ENCODE results near the gene IRAK1. TPM values are rescaled to one million over a fixed set of nuclear protein-coding genes. Genes with fewer than 3 reads are reported as not detected.

The IRAK1 gene
- total RNA-seq, 2 donors from 2014 or later, result 66.7 to 148 TPM

DNA sequence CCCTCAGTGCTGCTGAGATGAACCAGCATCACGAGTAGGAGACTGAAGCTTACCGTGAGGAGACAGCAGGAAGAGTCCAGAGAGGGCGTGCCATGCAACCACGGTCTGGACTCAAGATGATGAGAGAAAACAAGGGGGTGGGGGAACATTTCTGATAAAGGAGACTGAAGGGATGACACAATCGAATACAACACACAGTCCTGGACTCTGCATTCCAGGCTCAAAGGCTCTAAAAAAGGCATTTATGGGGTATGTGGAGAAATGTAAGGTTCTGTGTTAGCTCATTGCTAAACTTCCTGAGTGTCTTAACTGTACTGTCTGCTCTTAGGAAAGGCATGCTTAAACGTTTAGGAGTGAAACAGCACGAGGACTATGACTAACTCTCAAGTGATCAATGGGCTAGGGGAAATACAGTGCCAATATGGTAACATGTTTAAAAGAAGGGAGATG, 20.6 kb upstream of the IRAK1 start:
- H3K27me3 ChIP-seq, result no peaks in the 10 kb centered on the region
- H3K9me3 ChIP-seq, result no peaks in the 10 kb centered on the region
- no peak overlapping the region for H3K4me3 ChIP-seq
- H3K9ac ChIP-seq (ENCODE audit: low read depth in 2 of 2, low read length in 2 of 2), result no peak overlapping the region
- H3K27ac ChIP-seq, result no peak overlapping the region
- intact Hi-C loops (cut with DNase I), result no loop called here
- no peak for DNase-seq
- TF ChIP-seq, protein P1, sequence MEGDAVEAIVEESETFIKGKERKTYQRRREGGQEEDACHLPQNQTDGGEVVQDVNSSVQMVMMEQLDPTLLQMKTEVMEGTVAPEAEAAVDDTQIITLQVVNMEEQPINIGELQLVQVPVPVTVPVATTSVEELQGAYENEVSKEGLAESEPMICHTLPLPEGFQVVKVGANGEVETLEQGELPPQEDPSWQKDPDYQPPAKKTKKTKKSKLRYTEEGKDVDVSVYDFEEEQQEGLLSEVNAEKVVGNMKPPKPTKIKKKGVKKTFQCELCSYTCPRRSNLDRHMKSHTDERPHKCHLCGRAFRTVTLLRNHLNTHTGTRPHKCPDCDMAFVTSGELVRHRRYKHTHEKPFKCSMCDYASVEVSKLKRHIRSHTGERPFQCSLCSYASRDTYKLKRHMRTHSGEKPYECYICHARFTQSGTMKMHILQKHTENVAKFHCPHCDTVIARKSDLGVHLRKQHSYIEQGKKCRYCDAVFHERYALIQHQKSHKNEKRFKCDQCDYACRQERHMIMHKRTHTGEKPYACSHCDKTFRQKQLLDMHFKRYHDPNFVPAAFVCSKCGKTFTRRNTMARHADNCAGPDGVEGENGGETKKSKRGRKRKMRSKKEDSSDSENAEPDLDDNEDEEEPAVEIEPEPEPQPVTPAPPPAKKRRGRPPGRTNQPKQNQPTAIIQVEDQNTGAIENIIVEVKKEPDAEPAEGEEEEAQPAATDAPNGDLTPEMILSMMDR (IDR thresholded peaks at IDR 0.05), result no peak
- no peaks in the 10 kb centered on the region for H3K36me3 ChIP-seq
- H3K4me1 ChIP-seq, result no peaks in the 10 kb centered on the region

DNA sequence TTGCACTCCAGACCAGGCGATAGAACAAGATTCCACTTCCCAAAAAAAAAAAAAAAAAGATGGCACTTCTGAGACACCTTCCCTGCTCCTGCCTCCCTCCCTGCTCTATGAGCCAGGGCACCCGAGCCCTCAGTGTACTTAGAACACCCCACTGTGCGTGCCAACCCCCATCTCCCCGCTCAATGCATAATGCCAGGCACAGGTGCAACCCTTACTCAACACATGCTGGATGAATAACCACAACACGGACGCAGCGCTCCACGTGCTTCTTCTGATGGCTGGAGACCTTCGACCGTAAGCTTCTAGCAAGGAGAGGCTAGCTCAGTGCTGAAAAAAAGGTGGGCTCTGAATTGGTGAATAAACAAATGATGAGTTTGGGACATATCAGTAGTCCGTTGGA, 19.9 kb upstream of the IRAK1 start:
- Histone ChIP-seq H3K9me3 (no peaks in the 10 kb centered on the region), H3K27ac (no peak overlapping the region)

DNA sequence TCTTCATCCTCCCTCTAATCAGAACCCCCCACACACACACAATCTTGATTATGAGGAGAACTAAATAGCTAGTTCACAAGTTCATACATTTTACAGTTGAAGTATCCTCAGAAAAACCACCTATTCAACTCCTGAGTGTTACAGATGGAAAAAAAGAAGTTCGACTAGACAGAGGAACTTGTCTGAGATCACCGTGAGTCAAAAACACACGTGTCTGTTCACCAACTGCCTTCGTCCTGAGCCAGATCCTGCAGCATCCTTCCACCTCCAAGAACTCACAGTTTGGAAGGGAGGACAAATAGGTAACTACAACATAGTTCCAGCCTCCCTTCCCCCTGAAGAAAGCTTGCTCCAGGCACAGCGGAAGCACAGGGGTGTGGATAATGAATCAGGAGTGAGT, 19.0 kb upstream of the IRAK1 start:
- Histone ChIP-seq H3K27ac (no peak overlapping the region), H3K9ac (ENCODE audit: low read depth in 2 of 2, low read length in 2 of 2) (no peak overlapping the region), H3K27me3 (no peaks in the 10 kb centered on the region), H3K4me3 (no peak overlapping the region), H3K36me3 (no peaks in the 10 kb centered on the region), H3K4me1 (no peaks in the 10 kb centered on the region), H3K9me3 (no peaks in the 10 kb centered on the region)
- DNase-seq, result no peak
- intact Hi-C loops (cut with DNase I), result no loop called here
- TF ChIP-seq, protein P1 (IDR thresholded peaks at IDR 0.05), result no peak

More for the DNA sequence above, 19.9 kb upstream of the IRAK1 start:
- TF ChIP-seq, protein P1 (IDR thresholded peaks at IDR 0.05), result no peak
- Histone ChIP-seq H3K9ac (ENCODE audit: low read depth in 2 of 2, low read length in 2 of 2) (no peak overlapping the region), H3K4me1 (no peaks in the 10 kb centered on the region), H3K36me3 (no peaks in the 10 kb centered on the region), H3K4me3 (no peak overlapping the region), H3K27me3 (no peaks in the 10 kb centered on the region)
- intact Hi-C loops (cut with DNase I), result no loop called here
- no peak for DNase-seq

DNA sequence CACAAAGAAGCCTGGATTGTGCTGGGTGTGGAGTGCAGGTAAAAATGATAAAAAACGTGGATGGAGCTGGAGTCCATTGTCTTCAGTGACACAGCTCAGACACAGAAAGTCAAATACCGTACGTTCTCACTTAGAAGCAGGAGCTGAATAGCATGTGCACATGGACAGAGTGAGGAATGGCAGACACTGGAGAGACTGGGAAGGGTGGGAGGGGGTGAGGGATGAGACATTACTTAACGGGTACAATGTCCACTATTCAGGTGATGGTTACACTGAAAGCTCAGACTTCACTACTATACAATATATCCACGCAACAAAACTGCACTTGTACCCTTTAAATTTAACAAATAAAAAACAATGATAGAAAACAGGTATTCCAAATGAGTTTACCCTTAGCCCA, 18.1 kb upstream of the IRAK1 start:
- no peak overlapping the region for H3K4me3 ChIP-seq
- H3K4me1 ChIP-seq, result no peaks in the 10 kb centered on the region
- H3K27me3 ChIP-seq, result no peaks in the 10 kb centered on the region
- no peak overlapping the region for H3K9ac ChIP-seq (ENCODE audit: low read depth in 2 of 2, low read length in 2 of 2)
- intact Hi-C loops (cut with DNase I), result no loop called here
- no peaks in the 10 kb centered on the region for H3K36me3 ChIP-seq
- no peak overlapping the region for H3K27ac ChIP-seq
- no peaks in the 10 kb centered on the region for H3K9me3 ChIP-seq
- TF ChIP-seq, protein P1 (IDR thresholded peaks at IDR 0.05), result no peak
- no peak for DNase-seq

DNA sequence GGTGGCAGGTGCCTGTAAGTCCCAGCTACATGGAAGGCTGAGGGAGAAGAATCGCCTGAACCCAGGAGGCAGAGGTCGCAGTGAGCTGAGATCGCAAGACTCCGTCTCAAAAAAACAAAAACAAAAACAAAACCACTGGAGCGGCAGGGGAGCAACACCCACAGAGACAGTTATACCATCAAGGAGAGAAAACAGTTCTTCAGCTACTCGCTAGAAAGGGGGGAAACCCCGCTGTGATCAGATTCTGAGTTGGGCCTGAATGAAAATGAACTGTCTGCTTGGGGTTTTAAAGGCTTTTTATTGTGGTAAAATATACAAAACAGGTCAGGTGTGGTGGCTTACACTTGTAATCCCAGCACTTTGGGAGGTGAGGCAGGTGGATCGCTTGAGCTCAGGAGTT, 16.8 kb upstream of the IRAK1 start:
- Histone ChIP-seq H3K4me3 (no peak overlapping the region), H3K27ac (no peak overlapping the region), H3K4me1 (no peaks in the 10 kb centered on the region), H3K9ac (ENCODE audit: low read depth in 2 of 2, low read length in 2 of 2) (no peak overlapping the region), H3K27me3 (no peaks in the 10 kb centered on the region), H3K9me3 (no peaks in the 10 kb centered on the region), H3K36me3 (no peaks in the 10 kb centered on the region)
- TF ChIP-seq, protein P1 (IDR thresholded peaks at IDR 0.05), result no peak
- intact Hi-C loops (cut with DNase I), result no loop called here
- DNase-seq, result no peak

DNA sequence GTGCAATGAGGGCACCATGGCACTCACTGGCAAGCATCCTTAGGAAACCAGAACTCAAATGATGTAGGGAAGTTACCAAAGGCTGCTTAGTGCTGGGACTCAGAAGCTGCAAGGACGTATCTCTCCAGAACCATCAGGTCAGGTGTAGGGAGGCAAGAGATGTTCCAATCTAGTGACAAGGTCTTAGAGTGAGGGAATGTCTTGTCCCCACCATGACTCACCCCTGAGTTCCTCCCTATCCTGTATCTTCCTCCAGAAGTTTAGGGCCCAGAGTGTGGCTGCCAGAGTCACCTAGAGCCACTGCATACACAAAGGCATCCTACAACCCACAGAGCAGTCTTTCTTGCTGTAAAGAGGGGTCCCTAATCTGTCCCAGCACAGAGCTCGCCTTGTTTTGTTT, 14.1 kb upstream of the IRAK1 start:
- TF ChIP-seq, protein P1 (IDR thresholded peaks at IDR 0.05), result no peak
- Histone ChIP-seq H3K36me3 (no peaks in the 10 kb centered on the region), H3K27me3 (no peaks in the 10 kb centered on the region), H3K9ac (ENCODE audit: low read depth in 2 of 2, low read length in 2 of 2) (no peak overlapping the region), H3K4me1 (no peaks in the 10 kb centered on the region), H3K4me3 (no peak overlapping the region), H3K9me3 (no peaks in the 10 kb centered on the region), H3K27ac (no peak overlapping the region)
- intact Hi-C loops (cut with DNase I), result no loop called here
- DNase-seq, result no peak

All from colonic mucosa (tissue), 4 donors.